HCT116 (cell line): ENCODE results near the gene INTS6. TPM values are rescaled to one million over a fixed set of nuclear protein-coding genes. Genes with fewer than 3 reads are reported as not detected.

ENCODE experiments used
- ATAC-seq: fragments of 200-7000 bp; cut with Tn5 transposase; 2 replicates; pipeline ENCODE4 v1.9.1; 2020; ENCODE audit warnings: mild to moderate bottlenecking, moderate library complexity
- BruUV-seq: library from RNA; stranded (reverse); fragments of 400-500 nt; replicated peaks from 2 replicates; lab custom pipeline; 2021; lab: Mats Ljungman, UMichigan
- CTCF ChIA-PET: fragments of 300-600 bp; sonication (Branson Sonifier 250); formaldehyde crosslinking; loops from one replicate; lab custom pipeline; 2021; ENCODE audit warnings: antibody characterized with exemption; lab: Charles Lee
- POLR2A ChIA-PET: fragments of 300-600, 350-600 bp; sonication (Branson Sonifier 250); formaldehyde crosslinking; loops from one replicate; lab custom pipeline; 2021; ENCODE audit warnings: antibody characterized with exemption; lab: Charles Lee
- RAD21 ChIA-PET, 2 experiments: fragments of 300-600 bp; sonication (Branson Sonifier 250); formaldehyde crosslinking; loops; one replicate each; lab custom pipeline; 2023; ENCODE audit warnings: low total read pairs in 2 of 2; ENCODE audit not compliant: uncharacterized antibody in 2 of 2, unreplicated experiment in 2 of 2, low non-redundant PET in 1 of 2; lab: Charles Lee
- DNase-seq: peaks from one replicate; pipeline ENCODE4 v3.0.0-alpha.2; 2010; ENCODE audit warnings: low read depth, low spot score
- H2AFZ ChIP-seq: fragments of 200-600 bp; shearing (Covaris generic), sonication (generic); 2 replicates; pipeline ENCODE4 v1.6.1; 2017; ENCODE audit warnings: low read depth, mixed run types, mixed read lengths, antibody characterized with exemption, low read length; ENCODE audit not compliant: poor library complexity, severe bottlenecking
- H3K27ac ChIP-seq: 2 replicates; pipeline ENCODE4 v1.5.1; 2012; ENCODE audit warnings: low read depth, low read length
- H3K27me3 ChIP-seq: fragments of 200-600 bp; sonication (generic); 2 replicates; pipeline ENCODE4 v1.6.1; 2016; ENCODE audit warnings: mixed run types, low read length, mixed read lengths; ENCODE audit not compliant: insufficient read depth
- H3K36me3 ChIP-seq, 2 experiments: fragments of 200-500 bp in 1 of 2; fragments of 200-600 bp in 1 of 2; sonication (Bioruptor generic) in 1 of 2; sonication (generic) in 1 of 2; 2 replicates each; pipeline versions ENCODE4 v1.5.1 to v1.6.1; 2014 to 2016; ENCODE audit warnings: low read length in 2 of 2, inconsistent platforms in 1 of 2, mixed read lengths in 1 of 2, mixed run types in 1 of 2; ENCODE audit not compliant: insufficient read depth in 2 of 2, control insufficient read depth in 1 of 2
- H3K4me1 ChIP-seq, 2 experiments: fragments of 200-600 bp in 1 of 2; sonication (generic) in 1 of 2; 2 replicates each; pipeline versions ENCODE4 v1.5.1 to v1.6.1; 2012 to 2017; ENCODE audit warnings: low read length in 2 of 2, inconsistent platforms in 1 of 2, mild to moderate bottlenecking in 1 of 2, mixed read lengths in 1 of 2, mixed run types in 1 of 2, moderate library complexity in 1 of 2; ENCODE audit not compliant: insufficient read depth in 2 of 2, control insufficient read depth in 1 of 2
- H3K4me2 ChIP-seq: fragments of 200-600 bp; sonication (generic); 2 replicates; pipeline ENCODE4 v1.6.1; 2017; ENCODE audit warnings: mixed run types, low read length, mixed read lengths
- H3K4me3 ChIP-seq, 2 experiments: fragments of 200-600 bp in 1 of 2; sonication (generic) in 1 of 2; replicated peaks in 1 of 2; 2 replicates each; pipeline ENCODE4 v1.5.1; 2011 to 2016; ENCODE audit warnings: low read length in 2 of 2, control low read depth in 1 of 2, low read depth in 1 of 2, mild to moderate bottlenecking in 1 of 2, mixed read lengths in 1 of 2, mixed run types in 1 of 2
- H3K79me2 ChIP-seq: fragments of 200-600 bp; sonication (generic); 2 replicates; pipeline ENCODE4 v1.6.1; 2017; ENCODE audit warnings: mild to moderate bottlenecking, mixed run types, low read length, moderate library complexity, mixed read lengths; ENCODE audit not compliant: insufficient read depth
- H3K9ac ChIP-seq: fragments of 200-600 bp; sonication (generic); 2 replicates; pipeline ENCODE4 v1.6.1; 2016; ENCODE audit warnings: low read length, mixed read lengths
- H3K9me2 ChIP-seq: fragments of 200-600 bp; sonication (generic), shearing (Covaris generic); 2 replicates; pipeline ENCODE4 v1.6.1; 2017; ENCODE audit warnings: mixed run types, mild to moderate bottlenecking, moderate library complexity; ENCODE audit not compliant: insufficient read depth
- H3K9me3 ChIP-seq, 2 experiments: fragments of 200-500 bp in 1 of 2; fragments of 200-600 bp in 1 of 2; sonication (Bioruptor generic) in 1 of 2; sonication (generic) in 1 of 2; 2 replicates each; pipeline ENCODE4 v1.6.1; 2014 to 2017; ENCODE audit warnings: low read length in 2 of 2, mixed read lengths in 2 of 2, inconsistent platforms in 1 of 2, low read depth in 1 of 2, mild to moderate bottlenecking in 1 of 2, mixed run types in 1 of 2, moderate library complexity in 1 of 2; ENCODE audit not compliant: control insufficient read depth in 1 of 2, insufficient read depth in 1 of 2
- H4K20me1 ChIP-seq: fragments of 200-600 bp; sonication (generic), shearing (Covaris generic); 2 replicates; pipeline ENCODE4 v1.6.1; 2017; ENCODE audit warnings: mixed run types, mild to moderate bottlenecking, moderate library complexity; ENCODE audit not compliant: insufficient read depth
- CBX3 ChIP-seq: IDR thresholded peaks from 2 replicates; pipeline ENCODE4 v1.6.1; 2012; ENCODE audit warnings: low read depth
- CEBPB ChIP-seq: IDR thresholded peaks from 2 replicates; pipeline ENCODE4 v1.6.1; 2012; ENCODE audit warnings: low read depth
- EGR1 ChIP-seq: IDR thresholded peaks from 2 replicates; pipeline ENCODE4 v1.6.1; 2012; ENCODE audit warnings: low read depth
- EZH2 ChIP-seq: fragments of 200-600 bp; sonication (generic); IDR thresholded peaks from 2 replicates; pipeline ENCODE4 v1.6.1; 2017; ENCODE audit warnings: antibody characterized with exemption, mixed run types
- FOSL1 ChIP-seq: IDR thresholded peaks from 2 replicates; pipeline ENCODE4 v1.6.1; 2012; ENCODE audit warnings: low read depth
- POLR2A ChIP-seq: IDR thresholded peaks from 2 replicates; pipeline ENCODE4 v1.7.0; 2011; ENCODE audit warnings: borderline replicate concordance; ENCODE audit not compliant: insufficient read depth, insufficient read length; ENCODE audit errors: extremely low read depth
- RAD21 ChIP-seq: IDR thresholded peaks from 2 replicates; pipeline ENCODE4 v1.6.1; 2012; ENCODE audit warnings: low read depth, mild to moderate bottlenecking
- YY1 ChIP-seq: IDR thresholded peaks from 2 replicates; pipeline ENCODE4 v1.6.1; 2011; ENCODE audit warnings: low read length, low read depth, moderate library complexity, mild to moderate bottlenecking; ENCODE audit not compliant: insufficient replicate concordance; ENCODE audit errors: extremely low read depth
- ZNF274 ChIP-seq: fragments of 200-500 bp; sonication (Bioruptor generic); IDR thresholded peaks from 2 replicates; pipeline ENCODE4 v1.6.1; 2014; ENCODE audit warnings: mild to moderate bottlenecking, low read depth, low read length, inconsistent platforms
- intact Hi-C: fragments of 100-400 bp; cut with micrococcal nuclease; formaldehyde crosslinking; loops from 2 replicates; pipeline ENCODE4 v1.10.0; 2022
- total RNA-seq: library from RNA; stranded (reverse); gene quantifications from one replicate; pipeline ENCODE4 v1.2.1, GENCODE V29; 2021; ENCODE audit not compliant: unreplicated experiment
- TF ChIP-seq, protein P1 (sequence below), 3 experiments: fragments of 200-600 bp in 1 of 3; sonication (generic) in 1 of 3; IDR thresholded peaks in 2 of 3; conservative IDR thresholded peaks in 1 of 3; 2 replicates each; pipeline ENCODE4 v1.5.1; 2012 to 2017; ENCODE audit warnings: low read depth in 2 of 3, low read length in 2 of 3, antibody characterized with exemption in 1 of 3, borderline replicate concordance in 1 of 3, control low read depth in 1 of 3, mild to moderate bottlenecking in 1 of 3, mixed read lengths in 1 of 3, mixed run types in 1 of 3, moderate library complexity in 1 of 3; ENCODE audit not compliant: insufficient read depth in 1 of 3
- TF ChIP-seq, protein P2 (sequence below): IDR thresholded peaks from 2 replicates; pipeline ENCODE4 v1.6.1; 2011; ENCODE audit warnings: mild to moderate bottlenecking, low read length, moderate library complexity; ENCODE audit not compliant: insufficient replicate concordance; ENCODE audit errors: extremely low read depth
- TF ChIP-seq, protein P3 (sequence below): IDR thresholded peaks from 2 replicates; pipeline ENCODE4 v1.6.1; 2012

INTS6 gene
- total RNA-seq, 1 experiment from 2014 or later, result 44.7 TPM

DNA sequence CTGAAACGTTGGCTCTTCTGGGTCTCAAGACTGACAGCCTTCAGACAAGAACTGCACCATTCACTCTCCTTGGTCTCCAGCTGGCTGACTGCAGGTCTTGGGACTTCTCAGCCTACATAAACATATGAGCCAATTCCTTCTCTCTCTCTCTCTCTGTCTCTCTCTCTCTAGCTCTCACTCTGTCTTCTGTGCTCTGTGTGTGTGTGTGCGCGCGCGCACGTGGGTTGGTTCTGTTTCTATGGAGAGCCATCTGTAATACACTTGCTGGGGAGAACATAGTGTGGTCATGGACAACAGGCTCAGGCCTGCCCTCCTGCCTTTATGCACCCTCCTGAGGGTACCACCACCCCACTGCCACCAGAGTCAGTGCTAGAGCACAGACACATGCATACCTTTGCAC lies 127.0 kb downstream of the INTS6 start (continued):
- TF ChIP-seq, protein P1, sequence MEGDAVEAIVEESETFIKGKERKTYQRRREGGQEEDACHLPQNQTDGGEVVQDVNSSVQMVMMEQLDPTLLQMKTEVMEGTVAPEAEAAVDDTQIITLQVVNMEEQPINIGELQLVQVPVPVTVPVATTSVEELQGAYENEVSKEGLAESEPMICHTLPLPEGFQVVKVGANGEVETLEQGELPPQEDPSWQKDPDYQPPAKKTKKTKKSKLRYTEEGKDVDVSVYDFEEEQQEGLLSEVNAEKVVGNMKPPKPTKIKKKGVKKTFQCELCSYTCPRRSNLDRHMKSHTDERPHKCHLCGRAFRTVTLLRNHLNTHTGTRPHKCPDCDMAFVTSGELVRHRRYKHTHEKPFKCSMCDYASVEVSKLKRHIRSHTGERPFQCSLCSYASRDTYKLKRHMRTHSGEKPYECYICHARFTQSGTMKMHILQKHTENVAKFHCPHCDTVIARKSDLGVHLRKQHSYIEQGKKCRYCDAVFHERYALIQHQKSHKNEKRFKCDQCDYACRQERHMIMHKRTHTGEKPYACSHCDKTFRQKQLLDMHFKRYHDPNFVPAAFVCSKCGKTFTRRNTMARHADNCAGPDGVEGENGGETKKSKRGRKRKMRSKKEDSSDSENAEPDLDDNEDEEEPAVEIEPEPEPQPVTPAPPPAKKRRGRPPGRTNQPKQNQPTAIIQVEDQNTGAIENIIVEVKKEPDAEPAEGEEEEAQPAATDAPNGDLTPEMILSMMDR (IDR thresholded peaks at IDR 0.05 in 2 of 3, conservative IDR thresholded peaks at IDR 0.05 in 1 of 3; ENCODE audit: borderline replicate concordance in 1 of 3, insufficient read depth in 1 of 3, low read depth in 2 of 3, low read length in 2 of 3), result no peak
- TF ChIP-seq, protein P2, sequence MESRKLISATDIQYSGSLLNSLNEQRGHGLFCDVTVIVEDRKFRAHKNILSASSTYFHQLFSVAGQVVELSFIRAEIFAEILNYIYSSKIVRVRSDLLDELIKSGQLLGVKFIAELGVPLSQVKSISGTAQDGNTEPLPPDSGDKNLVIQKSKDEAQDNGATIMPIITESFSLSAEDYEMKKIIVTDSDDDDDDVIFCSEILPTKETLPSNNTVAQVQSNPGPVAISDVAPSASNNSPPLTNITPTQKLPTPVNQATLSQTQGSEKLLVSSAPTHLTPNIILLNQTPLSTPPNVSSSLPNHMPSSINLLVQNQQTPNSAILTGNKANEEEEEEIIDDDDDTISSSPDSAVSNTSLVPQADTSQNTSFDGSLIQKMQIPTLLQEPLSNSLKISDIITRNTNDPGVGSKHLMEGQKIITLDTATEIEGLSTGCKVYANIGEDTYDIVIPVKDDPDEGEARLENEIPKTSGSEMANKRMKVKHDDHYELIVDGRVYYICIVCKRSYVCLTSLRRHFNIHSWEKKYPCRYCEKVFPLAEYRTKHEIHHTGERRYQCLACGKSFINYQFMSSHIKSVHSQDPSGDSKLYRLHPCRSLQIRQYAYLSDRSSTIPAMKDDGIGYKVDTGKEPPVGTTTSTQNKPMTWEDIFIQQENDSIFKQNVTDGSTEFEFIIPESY, result no peak

DNA sequence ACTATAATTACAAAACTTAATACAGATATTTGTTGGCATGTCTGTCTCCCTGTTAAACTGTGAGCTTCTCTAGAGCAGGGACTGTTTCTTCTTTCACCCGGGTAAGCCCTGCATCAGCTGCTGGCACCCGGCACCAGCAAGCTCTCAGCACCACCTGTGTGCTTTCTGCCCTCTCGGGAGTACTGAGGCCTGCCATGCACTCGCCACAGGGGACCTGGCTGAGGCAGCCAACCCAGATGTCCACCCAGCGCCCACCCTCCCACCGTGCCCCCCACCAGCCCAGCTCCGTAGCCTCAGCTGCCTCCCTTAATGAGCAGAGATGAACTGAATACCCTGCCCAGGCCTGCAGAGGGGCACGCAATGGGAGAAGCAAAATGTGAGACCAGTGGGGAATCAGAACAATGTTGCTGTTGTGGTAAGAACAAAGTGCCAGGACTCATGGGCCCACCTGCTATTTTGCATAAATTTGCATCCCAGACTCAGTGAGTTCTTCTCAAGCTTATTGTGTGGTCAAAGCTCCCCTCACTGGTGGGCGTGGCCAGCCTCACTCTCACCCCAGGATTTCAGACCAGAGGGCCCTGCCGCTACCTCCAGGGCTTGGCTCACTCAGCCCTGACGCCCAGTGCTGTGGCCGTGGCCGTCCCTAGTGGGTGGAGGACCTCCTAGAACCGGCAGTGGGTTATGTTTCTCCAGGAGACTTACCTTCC lies 128.0 kb downstream of the INTS6 start:
- H3K4me2 ChIP-seq, result no peak overlapping the region
- no peak for DNase-seq
- POLR2A ChIA-PET, result no interaction called here
- no peaks in the 10 kb centered on the region for H3K79me2 ChIP-seq
- no peak overlapping the region for H3K27ac ChIP-seq
- no peak for ATAC-seq
- H2AFZ ChIP-seq, result no peak overlapping the region
- no peak overlapping the region for H3K9ac ChIP-seq
- no peak overlapping the region for H3K4me3 ChIP-seq
- TF ChIP-seq RAD21 (no peak), EZH2 (no peak), FOSL1 (no peak), POLR2A (no peak), YY1 (no peak), EGR1 (no peak), ZNF274 (no peak), CBX3 (no peak), CEBPB (no peak)
- TF ChIP-seq, protein P3, sequence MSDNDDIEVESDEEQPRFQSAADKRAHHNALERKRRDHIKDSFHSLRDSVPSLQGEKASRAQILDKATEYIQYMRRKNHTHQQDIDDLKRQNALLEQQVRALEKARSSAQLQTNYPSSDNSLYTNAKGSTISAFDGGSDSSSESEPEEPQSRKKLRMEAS, result no peak
- TF ChIP-seq, protein P2, result no peak
- TF ChIP-seq, protein P1 (IDR thresholded peaks at IDR 0.05 in 2 of 3, conservative IDR thresholded peaks at IDR 0.05 in 1 of 3; ENCODE audit: borderline replicate concordance in 1 of 3, insufficient read depth in 1 of 3, low read depth in 2 of 3, low read length in 2 of 3), result no peak
- TF ChIP-seq, all 23 proteins: peak for 0
- intact Hi-C loops, result no loop called here
- Histone ChIP-seq H3K36me3 (no peaks in the 10 kb centered on the region), H4K20me1 (no peaks in the 10 kb centered on the region), H3K4me1 (no peaks in the 10 kb centered on the region), H3K9me3 (no peaks in the 10 kb centered on the region), H3K27me3 (no peaks in the 10 kb centered on the region), H3K9me2 (no peaks in the 10 kb centered on the region)
- CTCF ChIA-PET, result no interaction called here
- no TSS peak for BruUV-seq
- RAD21 ChIA-PET, result no interaction called here
